Myocyte (in vitro differentiated cells): ENCODE results near the gene OR1L6. TPM values are rescaled to one million over a fixed set of nuclear protein-coding genes. Genes with fewer than 3 reads are reported as not detected.

Source experiments
- total RNA-seq: library from RNA; depleted of rRNA; stranded (reverse); fragments of >200 nt; gene quantifications from 2 replicates; pipeline ENCODE4 v1.2.3, GENCODE V29; 2014

Gene OR1L6
- total RNA-seq, 1 donor from 2014 or later, result not detected

Other genes starting within 250 kb of the OR1L6 start
- gene OR1J2, start 231.5 kb upstream of the OR1L6 start, total RNA-seq, result not detected in 2 replicates
- not detected in 2 replicates for gene OR1J4, start 223.2 kb upstream of the OR1L6 start, total RNA-seq
- gene OR1N1, start 215.0 kb upstream of the OR1L6 start, total RNA-seq, result not detected in 2 replicates
- not detected in 2 replicates for gene OR1N2, start 189.2 kb upstream of the OR1L6 start, total RNA-seq
- not detected in 2 replicates for gene OR1L8, start 158.9 kb upstream of the OR1L6 start, total RNA-seq
- not detected in 2 replicates for gene OR1Q1, start 127.6 kb upstream of the OR1L6 start, total RNA-seq
- gene OR1B1, start 84.7 kb upstream of the OR1L6 start, total RNA-seq, result not detected in 2 replicates
- not detected in 2 replicates for gene OR1L1, start 80.6 kb upstream of the OR1L6 start, total RNA-seq
- not detected in 2 replicates for gene OR1L3, start 67.2 kb upstream of the OR1L6 start, total RNA-seq
- not detected in 2 replicates for gene OR1L4, start 18.3 kb upstream of the OR1L6 start, total RNA-seq
- gene OR5C1, start 46.6 kb downstream of the OR1L6 start, total RNA-seq, result not detected in 2 replicates
- gene OR1K1, start 57.8 kb downstream of the OR1L6 start, total RNA-seq, result not detected in 2 replicates
- 15.1 and 17.6 TPM in 2 replicates for gene PDCL, start 86.3 kb downstream of the OR1L6 start, total RNA-seq
- gene RC3H2, start 163.1 kb downstream of the OR1L6 start, total RNA-seq, result 89.2 and 130 TPM in 2 replicates
- 14.4 and 17.1 TPM in 2 replicates for gene ZBTB6, start 171.0 kb downstream of the OR1L6 start, total RNA-seq
- 3.8 and 7.0 TPM in 2 replicates for gene ZBTB26, start 189.2 kb downstream of the OR1L6 start, total RNA-seq
- gene RABGAP1, start 198.7 kb downstream of the OR1L6 start, total RNA-seq, result 32.5 and 36.0 TPM in 2 replicates